Central memory CD8-positive, alpha-beta T cell (primary cell): ENCODE measurements around the gene TMEM120A.

Source experiments
- ATAC-seq: fragments of 150-1000 bp; cut with Tn5 transposase; replicated peaks from 2 replicates; pipeline ENCODE4 v1.10.0; 2022; ENCODE audit warnings: mild to moderate bottlenecking, moderate FRiP score, moderate number of reproducible peaks; ENCODE audit not compliant: poor library complexity, severe bottlenecking; ENCODE audit errors: extremely low read depth
- DNase-seq, 2 donors: peaks; one replicate each; pipeline ENCODE4 v3.0.0; 2021; ENCODE audit warnings: low spot score in 2 of 2
- H3K27ac Mint-ChIP-seq: one replicate; pipeline ENCODE4 v1.8.0; 2022; ENCODE audit warnings: low read depth, mild to moderate bottlenecking, moderate library complexity, mixed read lengths
- H3K27me3 Mint-ChIP-seq: one replicate; pipeline ENCODE4 v1.8.0; 2022; ENCODE audit warnings: mixed read lengths
- H3K36me3 Mint-ChIP-seq: one replicate; pipeline ENCODE4 v1.8.0; 2022; ENCODE audit warnings: mild to moderate bottlenecking, moderate library complexity, mixed read lengths; ENCODE audit not compliant: insufficient read depth
- H3K4me1 Mint-ChIP-seq: one replicate; pipeline ENCODE4 v1.8.0; 2022; ENCODE audit warnings: mixed read lengths
- H3K4me3 Mint-ChIP-seq: one replicate; pipeline ENCODE4 v1.8.0; 2022; ENCODE audit warnings: mild to moderate bottlenecking, moderate library complexity, mixed read lengths
- H3K9me3 Mint-ChIP-seq: one replicate; pipeline ENCODE4 v1.8.0; 2022; ENCODE audit warnings: mixed read lengths

The TMEM120A gene

GRCh38 chr7:75937958-75938786, 56.2 kb downstream of the TMEM120A start:
- H3K4me3 Mint-ChIP-seq: no peak overlapping the region
- no peaks in the 10 kb centered on the region for H3K27me3 Mint-ChIP-seq
- no peak for DNase-seq
- H3K9me3 Mint-ChIP-seq: no peaks in the 10 kb centered on the region
- no peak overlapping the region for H3K27ac Mint-ChIP-seq
- peaks cover 17% of the 10 kb centered on the region for H3K4me1 Mint-ChIP-seq
- peaks cover 5% of the 10 kb centered on the region for H3K36me3 Mint-ChIP-seq
- no peak for ATAC-seq
